HCT116 (cell line): Measurements from ENCODE around the gene CNGA1. TPM values are rescaled to one million over a fixed set of nuclear protein-coding genes. Genes with fewer than 3 reads are reported as not detected.

Experiments used
- ATAC-seq: fragments of 200-7000 bp; cut with Tn5 transposase; 2 replicates; pipeline ENCODE4 v1.9.1; 2020; ENCODE audit warnings: mild to moderate bottlenecking, moderate library complexity
- BruUV-seq: library from RNA; stranded (reverse); fragments of 400-500 nt; replicated peaks from 2 replicates; lab custom pipeline; 2021; lab: Mats Ljungman, UMichigan
- CTCF ChIA-PET: fragments of 300-600 bp; sonication (Branson Sonifier 250); formaldehyde crosslinking; loops from one replicate; lab custom pipeline; 2021; ENCODE audit warnings: antibody characterized with exemption; lab: Charles Lee
- POLR2A ChIA-PET: fragments of 300-600, 350-600 bp; sonication (Branson Sonifier 250); formaldehyde crosslinking; loops from one replicate; lab custom pipeline; 2021; ENCODE audit warnings: antibody characterized with exemption; lab: Charles Lee
- RAD21 ChIA-PET, 2 experiments: fragments of 300-600 bp; sonication (Branson Sonifier 250); formaldehyde crosslinking; loops; one replicate each; lab custom pipeline; 2023; ENCODE audit warnings: low total read pairs in 2 of 2; ENCODE audit not compliant: uncharacterized antibody in 2 of 2, unreplicated experiment in 2 of 2, low non-redundant PET in 1 of 2; lab: Charles Lee
- DNase-seq: peaks from one replicate; pipeline ENCODE4 v3.0.0-alpha.2; 2010; ENCODE audit warnings: low read depth, low spot score
- H2AFZ ChIP-seq: fragments of 200-600 bp; shearing (Covaris generic), sonication (generic); 2 replicates; pipeline ENCODE4 v1.6.1; 2017; ENCODE audit warnings: low read depth, mixed run types, mixed read lengths, antibody characterized with exemption, low read length; ENCODE audit not compliant: poor library complexity, severe bottlenecking
- H3K27ac ChIP-seq: 2 replicates; pipeline ENCODE4 v1.5.1; 2012; ENCODE audit warnings: low read depth, low read length
- H3K27me3 ChIP-seq: fragments of 200-600 bp; sonication (generic); 2 replicates; pipeline ENCODE4 v1.6.1; 2016; ENCODE audit warnings: mixed run types, low read length, mixed read lengths; ENCODE audit not compliant: insufficient read depth
- H3K36me3 ChIP-seq, 2 experiments: fragments of 200-500 bp in 1 of 2; fragments of 200-600 bp in 1 of 2; sonication (Bioruptor generic) in 1 of 2; sonication (generic) in 1 of 2; 2 replicates each; pipeline versions ENCODE4 v1.5.1 to v1.6.1; 2014 to 2016; ENCODE audit warnings: low read length in 2 of 2, inconsistent platforms in 1 of 2, mixed read lengths in 1 of 2, mixed run types in 1 of 2; ENCODE audit not compliant: insufficient read depth in 2 of 2, control insufficient read depth in 1 of 2
- H3K4me1 ChIP-seq, 2 experiments: fragments of 200-600 bp in 1 of 2; sonication (generic) in 1 of 2; 2 replicates each; pipeline versions ENCODE4 v1.5.1 to v1.6.1; 2012 to 2017; ENCODE audit warnings: low read length in 2 of 2, inconsistent platforms in 1 of 2, mild to moderate bottlenecking in 1 of 2, mixed read lengths in 1 of 2, mixed run types in 1 of 2, moderate library complexity in 1 of 2; ENCODE audit not compliant: insufficient read depth in 2 of 2, control insufficient read depth in 1 of 2
- H3K4me2 ChIP-seq: fragments of 200-600 bp; sonication (generic); 2 replicates; pipeline ENCODE4 v1.6.1; 2017; ENCODE audit warnings: mixed run types, low read length, mixed read lengths
- H3K4me3 ChIP-seq, 2 experiments: fragments of 200-600 bp in 1 of 2; sonication (generic) in 1 of 2; replicated peaks in 1 of 2; 2 replicates each; pipeline ENCODE4 v1.5.1; 2011 to 2016; ENCODE audit warnings: low read length in 2 of 2, control low read depth in 1 of 2, low read depth in 1 of 2, mild to moderate bottlenecking in 1 of 2, mixed read lengths in 1 of 2, mixed run types in 1 of 2
- H3K79me2 ChIP-seq: fragments of 200-600 bp; sonication (generic); 2 replicates; pipeline ENCODE4 v1.6.1; 2017; ENCODE audit warnings: mild to moderate bottlenecking, mixed run types, low read length, moderate library complexity, mixed read lengths; ENCODE audit not compliant: insufficient read depth
- H3K9ac ChIP-seq: fragments of 200-600 bp; sonication (generic); 2 replicates; pipeline ENCODE4 v1.6.1; 2016; ENCODE audit warnings: low read length, mixed read lengths
- H3K9me2 ChIP-seq: fragments of 200-600 bp; sonication (generic), shearing (Covaris generic); 2 replicates; pipeline ENCODE4 v1.6.1; 2017; ENCODE audit warnings: mixed run types, mild to moderate bottlenecking, moderate library complexity; ENCODE audit not compliant: insufficient read depth
- H3K9me3 ChIP-seq, 2 experiments: fragments of 200-500 bp in 1 of 2; fragments of 200-600 bp in 1 of 2; sonication (Bioruptor generic) in 1 of 2; sonication (generic) in 1 of 2; 2 replicates each; pipeline ENCODE4 v1.6.1; 2014 to 2017; ENCODE audit warnings: low read length in 2 of 2, mixed read lengths in 2 of 2, inconsistent platforms in 1 of 2, low read depth in 1 of 2, mild to moderate bottlenecking in 1 of 2, mixed run types in 1 of 2, moderate library complexity in 1 of 2; ENCODE audit not compliant: control insufficient read depth in 1 of 2, insufficient read depth in 1 of 2
- H4K20me1 ChIP-seq: fragments of 200-600 bp; sonication (generic), shearing (Covaris generic); 2 replicates; pipeline ENCODE4 v1.6.1; 2017; ENCODE audit warnings: mixed run types, mild to moderate bottlenecking, moderate library complexity; ENCODE audit not compliant: insufficient read depth
- ATF3 ChIP-seq: IDR thresholded peaks from 2 replicates; pipeline ENCODE4 v1.6.1; 2012
- CEBPB ChIP-seq: IDR thresholded peaks from 2 replicates; pipeline ENCODE4 v1.6.1; 2012; ENCODE audit warnings: low read depth
- ELF1 ChIP-seq: IDR thresholded peaks from 2 replicates; pipeline ENCODE4 v1.6.1; 2012; ENCODE audit warnings: low read depth, borderline replicate concordance
- EZH2phosphoT487 ChIP-seq: fragments of 200-600 bp; IDR thresholded peaks from 2 replicates; pipeline ENCODE4 v1.6.1; 2018; ENCODE audit warnings: antibody characterized with exemption, borderline replicate concordance
- JUND ChIP-seq: IDR thresholded peaks from 2 replicates; pipeline ENCODE4 v1.6.1; 2012
- POLR2A ChIP-seq: IDR thresholded peaks from 2 replicates; pipeline ENCODE4 v1.7.0; 2011; ENCODE audit warnings: borderline replicate concordance; ENCODE audit not compliant: insufficient read depth, insufficient read length; ENCODE audit errors: extremely low read depth
- POLR2AphosphoS5 ChIP-seq: IDR thresholded peaks from 2 replicates; pipeline ENCODE4 v1.6.1; 2011; ENCODE audit warnings: mild to moderate bottlenecking, low read depth, low read length, moderate library complexity
- REST ChIP-seq: IDR thresholded peaks from 2 replicates; pipeline ENCODE4 v1.6.1; 2012; ENCODE audit warnings: low read depth
- SIN3A ChIP-seq: IDR thresholded peaks from 2 replicates; pipeline ENCODE4 v1.6.1; 2012; ENCODE audit warnings: low read depth
- SP1 ChIP-seq: IDR thresholded peaks from 2 replicates; pipeline ENCODE4 v1.6.1; 2012; ENCODE audit warnings: low read depth
- SRF ChIP-seq: IDR thresholded peaks from 2 replicates; pipeline ENCODE4 v1.6.1; 2012; ENCODE audit warnings: low read depth
- TCF7L2 ChIP-seq: IDR thresholded peaks from 2 replicates; pipeline ENCODE4 v1.7.0; 2011; ENCODE audit warnings: borderline replicate concordance, inconsistent platforms; ENCODE audit not compliant: insufficient read depth, insufficient read length; ENCODE audit errors: extremely low read depth
- ZBTB33 ChIP-seq: IDR thresholded peaks from 2 replicates; pipeline ENCODE4 v1.6.1; 2011; ENCODE audit warnings: mild to moderate bottlenecking, low read length, moderate library complexity; ENCODE audit not compliant: insufficient replicate concordance; ENCODE audit errors: extremely low read depth
- ZFX ChIP-seq: fragments of 450-650 bp; IDR thresholded peaks from 2 replicates; pipeline ENCODE4 v1.6.1; 2017
- intact Hi-C: fragments of 100-400 bp; cut with micrococcal nuclease; formaldehyde crosslinking; loops from 2 replicates; pipeline ENCODE4 v1.10.0; 2022
- total RNA-seq: library from RNA; stranded (reverse); gene quantifications from one replicate; pipeline ENCODE4 v1.2.1, GENCODE V29; 2021; ENCODE audit not compliant: unreplicated experiment

Gene CNGA1
- total RNA-seq, 1 experiment from 2014 or later, result 2.1 TPM

- Histone ChIP-seq H3K79me2 (no peaks in the 10 kb centered on the region), H3K9me3 (no peaks in the 10 kb centered on the region), H3K36me3 (peaks cover 3 to 4% of the 10 kb centered on the region in 2 experiments; a peak in 2 of 4 replicates), H3K4me2 (no peak overlapping the region), H3K9me2 (no peaks in the 10 kb centered on the region), H3K4me1 (no peaks in the 10 kb centered on the region), H3K4me3 (no peak overlapping the region), H2AFZ (no peak overlapping the region), H4K20me1 (no peaks in the 10 kb centered on the region), H3K27me3 (no peaks in the 10 kb centered on the region), H3K27ac (no peak overlapping the region), H3K9ac (no peak overlapping the region)
- no peak for ATAC-seq
- ChIA-PET POLR2A (no interaction called here), RAD21 (no interaction called here), CTCF (no interaction called here)
- intact Hi-C loops, result no loop called here
- DNase-seq, result no peak
- TF ChIP-seq JUND, result no peak
- TF ChIP-seq TCF7L2, result no peak
- no peak for TF ChIP-seq REST
- TF ChIP-seq SRF, result no peak
- TF ChIP-seq ZBTB33, result no peak
- no peak for TF ChIP-seq EZH2phosphoT487
- no peak for TF ChIP-seq POLR2A
- TF ChIP-seq ELF1, result no peak
- TF ChIP-seq ATF3, result no peak
- TF ChIP-seq POLR2AphosphoS5, result no peak
- no peak for TF ChIP-seq SP1
- no peak for TF ChIP-seq ZFX
- no peak for TF ChIP-seq SIN3A
- no peak for TF ChIP-seq CEBPB
- BruUV-seq, result no TSS peak
Observed at GRCh38 chr4:48027653-48028052, 11.2 kb upstream of the CNGA1 start.
